ENCODE measurements around the gene SPATA9.

DNA sequence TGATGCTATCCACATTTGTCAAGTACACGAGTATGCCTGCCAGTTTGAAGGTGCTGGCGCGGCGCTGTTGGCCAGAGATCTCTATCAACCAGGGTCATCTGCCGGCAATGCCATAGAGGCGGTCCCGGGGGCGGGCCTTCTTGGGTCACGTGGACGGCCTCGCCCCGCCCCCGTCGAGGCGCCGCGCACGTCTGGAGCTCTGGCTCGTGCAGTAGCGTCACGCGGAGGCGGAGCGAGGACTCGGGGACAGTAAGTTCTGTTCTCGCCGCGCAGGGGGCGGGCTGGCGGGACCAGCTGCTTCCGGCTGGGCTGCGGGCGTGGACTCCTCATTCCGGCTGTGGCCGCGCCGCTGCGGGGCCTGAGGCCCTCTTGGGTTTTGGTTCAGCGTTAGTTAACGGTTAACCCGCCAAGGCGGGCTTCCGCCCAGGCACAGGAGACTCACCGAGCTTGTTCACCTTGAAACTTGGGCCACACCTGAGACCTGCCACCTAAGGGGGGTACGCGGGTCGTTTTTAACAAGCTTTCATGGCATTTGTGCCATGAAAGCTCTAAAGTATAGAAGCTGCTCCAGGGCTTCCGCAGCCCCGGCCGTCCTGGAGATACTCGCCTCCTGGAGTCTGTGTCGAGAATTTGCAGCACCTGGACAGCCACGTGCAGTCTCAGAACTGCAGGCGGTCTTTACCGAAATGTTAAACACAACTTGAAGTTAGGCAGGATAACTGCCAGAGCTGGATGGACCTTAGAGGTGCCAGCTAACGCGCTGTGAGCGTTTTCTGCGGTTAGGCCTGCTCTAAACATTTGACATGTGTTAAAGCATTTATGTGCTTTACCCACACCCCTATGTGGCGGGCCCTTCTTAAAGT, 36.0 kb downstream of the SPATA9 start, which contains the start of gene RFESD:
- TF ChIP-seq, protein P1, sequence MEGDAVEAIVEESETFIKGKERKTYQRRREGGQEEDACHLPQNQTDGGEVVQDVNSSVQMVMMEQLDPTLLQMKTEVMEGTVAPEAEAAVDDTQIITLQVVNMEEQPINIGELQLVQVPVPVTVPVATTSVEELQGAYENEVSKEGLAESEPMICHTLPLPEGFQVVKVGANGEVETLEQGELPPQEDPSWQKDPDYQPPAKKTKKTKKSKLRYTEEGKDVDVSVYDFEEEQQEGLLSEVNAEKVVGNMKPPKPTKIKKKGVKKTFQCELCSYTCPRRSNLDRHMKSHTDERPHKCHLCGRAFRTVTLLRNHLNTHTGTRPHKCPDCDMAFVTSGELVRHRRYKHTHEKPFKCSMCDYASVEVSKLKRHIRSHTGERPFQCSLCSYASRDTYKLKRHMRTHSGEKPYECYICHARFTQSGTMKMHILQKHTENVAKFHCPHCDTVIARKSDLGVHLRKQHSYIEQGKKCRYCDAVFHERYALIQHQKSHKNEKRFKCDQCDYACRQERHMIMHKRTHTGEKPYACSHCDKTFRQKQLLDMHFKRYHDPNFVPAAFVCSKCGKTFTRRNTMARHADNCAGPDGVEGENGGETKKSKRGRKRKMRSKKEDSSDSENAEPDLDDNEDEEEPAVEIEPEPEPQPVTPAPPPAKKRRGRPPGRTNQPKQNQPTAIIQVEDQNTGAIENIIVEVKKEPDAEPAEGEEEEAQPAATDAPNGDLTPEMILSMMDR (IDR thresholded peaks at IDR 0.05 in 8 of 11, conservative IDR thresholded peaks at IDR 0.05 in 3 of 11), result peak in 5 of 11 experiments; percentile 29 to 58 (median 41)
- TF ChIP-seq POLR2A (IDR thresholded peaks at IDR 0.05), result peak; percentile 33 to 93 (median 80)
- peak; percentile 98 to 99 (median 99) for TF ChIP-seq POLR2AphosphoS5 (IDR thresholded peaks at IDR 0.05)

Measured in spleen (tissue), 7 donors.